PC-9 (cell line): ENCODE measurements around the gene GINS1. TPM values are rescaled to one million over a fixed set of nuclear protein-coding genes. Genes with fewer than 3 reads are reported as not detected.
"Not testable (repeated sequence)": the region's sequence is repeated elsewhere in the genome, so short reads cannot be mapped to it uniquely, and the experiment has no call there.

Experiments used
- BruUV-seq: library from RNA; stranded (reverse); fragments of 400-500 nt; replicated peaks from 2 replicates; lab custom pipeline; 2021; lab: Mats Ljungman, UMichigan
- CTCF ChIA-PET: fragments of 300-600 bp; sonication (Branson Sonifier 250); formaldehyde crosslinking; loops from one replicate; lab custom pipeline; 2022; ENCODE audit warnings: antibody characterized with exemption; lab: Charles Lee
- POLR2A ChIA-PET: fragments of 300-600 bp; sonication (Branson Sonifier 250); formaldehyde crosslinking; loops from one replicate; lab custom pipeline; 2022; ENCODE audit warnings: antibody characterized with exemption; ENCODE audit not compliant: unreplicated experiment; lab: Charles Lee
- DNase-seq, 2 experiments: peaks; one replicate each; pipeline versions ENCODE4 v3.0.0 to v3.0.0-alpha.2; 2015 to 2022; ENCODE audit warnings: mixed read lengths in 1 of 2
- H2AFZ ChIP-seq: fragments of 200-600 bp; sonication (generic); 2 replicates; pipeline ENCODE4 v1.8.1; 2017; ENCODE audit warnings: antibody characterized with exemption
- H3F3A ChIP-seq: fragments of 200-600 bp; sonication (generic); 2 replicates; pipeline ENCODE4 v1.8.1; 2017; ENCODE audit warnings: antibody characterized with exemption, mild to moderate bottlenecking, low read depth; ENCODE audit not compliant: insufficient read depth
- H3K27ac ChIP-seq: fragments of 200-600 bp; sonication (generic); 2 replicates; pipeline ENCODE4 v1.6.1; 2016; ENCODE audit warnings: mixed run types
- H3K27me3 ChIP-seq: fragments of 200-600 bp; sonication (generic); 2 replicates; pipeline ENCODE4 v1.6.1; 2016; ENCODE audit warnings: low read depth, mixed run types; ENCODE audit not compliant: insufficient read depth
- H3K36me3 ChIP-seq: fragments of 200-600 bp; sonication (generic); 2 replicates; pipeline ENCODE4 v1.6.1; 2016; ENCODE audit warnings: low read depth, mixed run types
- H3K4me1 ChIP-seq: fragments of 200-600 bp; sonication (generic); replicated peaks from 2 replicates; pipeline ENCODE4 v1.6.1; 2016; ENCODE audit warnings: mixed run types; ENCODE audit not compliant: insufficient read depth
- H3K4me2 ChIP-seq: fragments of 200-600 bp; sonication (generic); 2 replicates; pipeline ENCODE4 v1.6.1; 2017; ENCODE audit warnings: mixed run types
- H3K4me3 ChIP-seq: fragments of 200-600 bp; sonication (generic); 2 replicates; pipeline ENCODE4 v1.6.1; 2016; ENCODE audit warnings: mixed run types
- H3K79me2 ChIP-seq: fragments of 200-600 bp; sonication (generic); 2 replicates; pipeline ENCODE4 v1.6.1; 2017; ENCODE audit warnings: low read depth, mixed run types
- H3K9me2 ChIP-seq: fragments of 200-600 bp; sonication (generic); 2 replicates; pipeline ENCODE4 v1.8.1; 2017; ENCODE audit warnings: mild to moderate bottlenecking; ENCODE audit not compliant: insufficient read depth
- H3K9me3 ChIP-seq: fragments of 200-600 bp; sonication (generic); 2 replicates; pipeline ENCODE4 v1.8.1; 2016; ENCODE audit warnings: low read depth; ENCODE audit not compliant: insufficient read depth
- H4K20me1 ChIP-seq: fragments of 200-600 bp; sonication (generic); 2 replicates; pipeline ENCODE4 v1.8.1; 2017; ENCODE audit not compliant: insufficient read depth
- EZH2 ChIP-seq: fragments of 200-600 bp; sonication (generic); IDR thresholded peaks from 2 replicates; pipeline ENCODE4 v1.8.0; 2017; ENCODE audit warnings: antibody characterized with exemption, low read depth
- intact Hi-C: fragments of 100-400 bp; cut with micrococcal nuclease; formaldehyde crosslinking; loops from one replicate; pipeline ENCODE4 v1.10.0; 2022; ENCODE audit not compliant: unreplicated experiment
- total RNA-seq: library from RNA; stranded (reverse); gene quantifications from 2 replicates; pipeline ENCODE4 v1.2.3, GENCODE V29; 2021
- TF ChIP-seq, protein P1 (sequence below): fragments of 200-600 bp; sonication (generic); conservative IDR thresholded peaks from 2 replicates; pipeline ENCODE4 v1.6.1; 2017; ENCODE audit warnings: mixed run types, antibody characterized with exemption, mild to moderate bottlenecking, moderate library complexity

The GINS1 gene
- total RNA-seq, 1 experiment from 2014 or later: 27.8 TPM

DNA sequence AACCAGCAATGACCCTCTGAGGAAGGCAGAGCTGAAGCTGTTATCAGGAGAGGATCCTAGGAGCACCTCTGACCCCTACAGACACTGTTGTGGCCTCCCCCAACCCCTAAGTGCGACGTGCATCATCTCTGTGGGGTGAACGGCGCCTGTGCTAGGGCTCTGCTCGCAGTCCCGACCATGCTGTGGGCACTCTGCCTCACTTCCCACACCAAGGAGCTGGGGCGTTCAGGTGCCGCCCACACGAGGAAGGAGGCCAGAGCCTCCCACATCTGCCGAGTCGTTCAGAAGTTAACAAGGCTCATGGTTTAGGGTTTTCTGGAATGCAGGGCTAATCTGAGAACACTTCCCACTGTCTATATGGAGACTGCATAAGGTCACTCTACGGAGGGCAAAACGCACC is 62.1 kb downstream of the GINS1 start:
- no peak for TF ChIP-seq EZH2
- TF ChIP-seq, protein P1, sequence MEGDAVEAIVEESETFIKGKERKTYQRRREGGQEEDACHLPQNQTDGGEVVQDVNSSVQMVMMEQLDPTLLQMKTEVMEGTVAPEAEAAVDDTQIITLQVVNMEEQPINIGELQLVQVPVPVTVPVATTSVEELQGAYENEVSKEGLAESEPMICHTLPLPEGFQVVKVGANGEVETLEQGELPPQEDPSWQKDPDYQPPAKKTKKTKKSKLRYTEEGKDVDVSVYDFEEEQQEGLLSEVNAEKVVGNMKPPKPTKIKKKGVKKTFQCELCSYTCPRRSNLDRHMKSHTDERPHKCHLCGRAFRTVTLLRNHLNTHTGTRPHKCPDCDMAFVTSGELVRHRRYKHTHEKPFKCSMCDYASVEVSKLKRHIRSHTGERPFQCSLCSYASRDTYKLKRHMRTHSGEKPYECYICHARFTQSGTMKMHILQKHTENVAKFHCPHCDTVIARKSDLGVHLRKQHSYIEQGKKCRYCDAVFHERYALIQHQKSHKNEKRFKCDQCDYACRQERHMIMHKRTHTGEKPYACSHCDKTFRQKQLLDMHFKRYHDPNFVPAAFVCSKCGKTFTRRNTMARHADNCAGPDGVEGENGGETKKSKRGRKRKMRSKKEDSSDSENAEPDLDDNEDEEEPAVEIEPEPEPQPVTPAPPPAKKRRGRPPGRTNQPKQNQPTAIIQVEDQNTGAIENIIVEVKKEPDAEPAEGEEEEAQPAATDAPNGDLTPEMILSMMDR: no peak
- ChIA-PET CTCF (interaction anchor here (0.6 kb wide), 1 partner anchor 96 kb away, joined by 4 read pairs; no protein-coding TSS in a partner anchor), POLR2A (interaction anchor here (0.7 kb wide), 1 partner anchor 18 kb away, joined by 3 read pairs; no protein-coding TSS in a partner anchor)

GRCh38 chr20:25470045-25470444 is 62.6 kb downstream of the GINS1 start:
- no peaks in the 10 kb centered on the region for H4K20me1 ChIP-seq
- no peaks in the 10 kb centered on the region for H3F3A ChIP-seq
- ChIA-PET POLR2A (no interaction called here), CTCF (no interaction called here)
- no peaks in the 10 kb centered on the region for H3K36me3 ChIP-seq
- intact Hi-C loops: no loop called here
- no peak overlapping the region for H3K4me2 ChIP-seq
- H2AFZ ChIP-seq: no peak overlapping the region
- no peaks in the 10 kb centered on the region for H3K9me3 ChIP-seq
- H3K27me3 ChIP-seq: no peaks in the 10 kb centered on the region
- no peak overlapping the region for H3K27ac ChIP-seq
- peak in 1 of 2 experiments; percentile 31 for DNase-seq
- H3K79me2 ChIP-seq: no peaks in the 10 kb centered on the region
- no peaks in the 10 kb centered on the region for H3K4me1 ChIP-seq
- TF ChIP-seq EZH2: no peak
- TF ChIP-seq, protein P1: peak; percentile 48; the same call in 1 of the 2 replicates
- H3K4me3 ChIP-seq: no peak overlapping the region
- no TSS peak for BruUV-seq
- H3K9me2 ChIP-seq: no peaks in the 10 kb centered on the region

More for the DNA sequence above, 62.1 kb downstream of the GINS1 start:
- no peaks in the 10 kb centered on the region for H4K20me1 ChIP-seq
- H3F3A ChIP-seq: no peaks in the 10 kb centered on the region
- H3K36me3 ChIP-seq: no peaks in the 10 kb centered on the region
- DNase-seq: no peak
- H3K4me2 ChIP-seq: no peak overlapping the region
- no peaks in the 10 kb centered on the region for H3K4me1 ChIP-seq
- no peak overlapping the region for H2AFZ ChIP-seq
- H3K27me3 ChIP-seq: no peaks in the 10 kb centered on the region
- H3K4me3 ChIP-seq: no peak overlapping the region
- intact Hi-C loops: no loop called here
- no peaks in the 10 kb centered on the region for H3K9me2 ChIP-seq
- no peak overlapping the region for H3K27ac ChIP-seq
- no peaks in the 10 kb centered on the region for H3K79me2 ChIP-seq
- BruUV-seq: no TSS peak
- H3K9me3 ChIP-seq: no peaks in the 10 kb centered on the region

GRCh38 chr20:25471020-25471419 is 63.5 kb downstream of the GINS1 start:
- intact Hi-C loops: no loop called here
- no peak for DNase-seq
- Histone ChIP-seq H3K79me2 (no peaks in the 10 kb centered on the region), H3F3A (no peaks in the 10 kb centered on the region), H3K36me3 (no peaks in the 10 kb centered on the region), H3K4me3 (no peak overlapping the region), H3K4me1 (no peaks in the 10 kb centered on the region), H3K27ac (no peak overlapping the region), H2AFZ (no peak overlapping the region), H3K9me2 (no peaks in the 10 kb centered on the region), H4K20me1 (no peaks in the 10 kb centered on the region), H3K27me3 (no peaks in the 10 kb centered on the region), H3K4me2 (no peak overlapping the region), H3K9me3 (no peaks in the 10 kb centered on the region)
- CTCF ChIA-PET: no interaction called here
- TF ChIP-seq EZH2: no peak
- TF ChIP-seq, protein P1: no peak
- BruUV-seq: no TSS peak
- POLR2A ChIA-PET: no interaction called here

DNA sequence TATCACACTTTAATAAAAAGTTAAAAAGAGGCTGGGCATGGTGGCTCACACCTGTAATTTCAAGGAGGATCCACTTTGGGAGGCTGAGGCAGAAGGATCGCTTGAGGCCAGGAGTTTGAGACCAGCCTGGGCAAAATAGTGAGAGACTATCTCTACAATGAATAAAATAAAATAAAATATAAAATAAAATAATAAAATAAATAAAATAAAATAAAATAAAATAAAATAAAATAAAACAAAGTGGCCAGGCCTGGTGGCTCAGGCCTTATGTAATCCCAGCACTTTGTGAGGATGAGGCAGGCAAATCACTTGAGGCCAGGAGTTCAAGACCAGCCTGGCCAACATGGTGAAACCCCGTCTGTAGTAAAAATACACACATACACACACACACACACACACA is 65.8 kb downstream of the GINS1 start:
- H2AFZ ChIP-seq, H4K20me1 ChIP-seq, H3K27me3 ChIP-seq, H3F3A ChIP-seq, H3K4me1 ChIP-seq, POLR2A ChIA-PET, CTCF ChIA-PET, H3K9me3 ChIP-seq, H3K4me2 ChIP-seq, DNase-seq, H3K36me3 ChIP-seq, H3K79me2 ChIP-seq, H3K4me3 ChIP-seq, H3K9me2 ChIP-seq, intact Hi-C loops, BruUV-seq, H3K27ac ChIP-seq: not testable (repeated sequence)
